H1 (cell line): Measurements from ENCODE around the gene KIF5A.

Source experiments
- BACH1 ChIP-seq: IDR thresholded peaks from 2 replicates; pipeline ENCODE4 v1.6.1; 2012; ENCODE audit warnings: low read length, improper control_type of control experiment
- CEBPB ChIP-seq: IDR thresholded peaks from 2 replicates; pipeline ENCODE4 v1.6.1; 2012; ENCODE audit warnings: low read depth, low read length
- CTCF ChIP-seq, 3 experiments: IDR thresholded peaks; 1 replicate in 2 of 3; 2 replicates in 1 of 3; pipeline versions ENCODE4 v1.5.1 to v1.6.1; 2011; ENCODE audit warnings: low read length in 3 of 3, mild to moderate bottlenecking in 3 of 3, inconsistent platforms in 2 of 3, low read depth in 1 of 3, moderate library complexity in 1 of 3; ENCODE audit not compliant: insufficient read depth in 1 of 3; ENCODE audit errors: control extremely low read depth in 1 of 3
- EZH2 ChIP-seq: fragments of 200-600 bp; sonication (generic); IDR thresholded peaks from 2 replicates; pipeline ENCODE4 v1.7.1; 2012; ENCODE audit warnings: low read depth, mild to moderate bottlenecking, moderate library complexity, low read length, inconsistent platforms; ENCODE audit not compliant: severe bottlenecking
- JUND ChIP-seq: IDR thresholded peaks from 2 replicates; pipeline ENCODE4 v1.6.1; 2011; ENCODE audit warnings: mild to moderate bottlenecking, improper control_type of control experiment, low read length
- MAX ChIP-seq: IDR thresholded peaks from 2 replicates; pipeline ENCODE4 v1.6.1; 2012; ENCODE audit warnings: inconsistent platforms
- NANOG ChIP-seq: IDR thresholded peaks from 2 replicates; pipeline ENCODE4 v1.6.1; 2011; ENCODE audit warnings: low read length, low read depth, mild to moderate bottlenecking, inconsistent platforms; ENCODE audit not compliant: insufficient read depth, poor library complexity, severe bottlenecking
- POLR2A ChIP-seq, 2 experiments: IDR thresholded peaks; 1 replicate in 1 of 2; 2 replicates in 1 of 2; pipeline ENCODE4 v1.6.1; 2011; ENCODE audit warnings: low read depth in 2 of 2, low read length in 2 of 2, mild to moderate bottlenecking in 2 of 2; ENCODE audit errors: control extremely low read depth in 1 of 2
- POLR2AphosphoS5 ChIP-seq: IDR thresholded peaks from 2 replicates; pipeline ENCODE4 v1.6.1; 2011; ENCODE audit warnings: low read depth, low read length
- POU5F1 ChIP-seq: IDR thresholded peaks from 2 replicates; pipeline ENCODE4 v1.6.1; 2011; ENCODE audit warnings: low read depth, mild to moderate bottlenecking, low read length, moderate library complexity
- SRF ChIP-seq: IDR thresholded peaks from 2 replicates; pipeline ENCODE4 v1.6.1; 2011; ENCODE audit warnings: mild to moderate bottlenecking, low read depth, low read length, moderate library complexity
- YY1 ChIP-seq: IDR thresholded peaks from 2 replicates; pipeline ENCODE4 v1.6.1; 2011; ENCODE audit warnings: low read depth, mild to moderate bottlenecking, low read length
- TF ChIP-seq, protein P1 (sequence below): IDR thresholded peaks from 2 replicates; pipeline ENCODE4 v1.6.1; 2011; ENCODE audit warnings: low read depth, mild to moderate bottlenecking, low read length; ENCODE audit not compliant: insufficient read depth

GRCh38 chr12:57612711-57613426, 63.0 kb downstream of the KIF5A start:
- TF ChIP-seq CTCF (IDR thresholded peaks at IDR 0.05; ENCODE audit: control extremely low read depth in 1 of 3, insufficient read depth in 1 of 3, low read depth in 1 of 3, low read length in 3 of 3), result no peak
- no peak for TF ChIP-seq BACH1
- no peak for TF ChIP-seq POU5F1
- TF ChIP-seq, protein P1, sequence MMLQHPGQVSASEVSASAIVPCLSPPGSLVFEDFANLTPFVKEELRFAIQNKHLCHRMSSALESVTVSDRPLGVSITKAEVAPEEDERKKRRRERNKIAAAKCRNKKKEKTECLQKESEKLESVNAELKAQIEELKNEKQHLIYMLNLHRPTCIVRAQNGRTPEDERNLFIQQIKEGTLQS, result no peak
- TF ChIP-seq EZH2, result no peak
- TF ChIP-seq POLR2AphosphoS5, result no peak
- TF ChIP-seq POLR2A (IDR thresholded peaks at IDR 0.05; ENCODE audit: control extremely low read depth in 1 of 2, low read depth in 2 of 2, low read length in 2 of 2), result no peak
- no peak for TF ChIP-seq CEBPB
- TF ChIP-seq YY1, result no peak
- TF ChIP-seq JUND, result no peak
- no peak for TF ChIP-seq NANOG
- no peak for TF ChIP-seq SRF
- TF ChIP-seq MAX, result no peak
